Stimulated activated naive CD4-positive, alpha-beta T cell treated with Interleukin-2 at 50 U/mL for 16 hours (primary cell): Measurements from ENCODE around the gene HOXC11.

Source experiments
- DNase-seq: peaks from one replicate; lab custom pipeline; 2025; lab: John Stamatoyannopoulos, UW

The HOXC11 gene

GRCh38 chr12:53984901-53985691, 12.2 kb downstream of the HOXC11 start, which contains the start of gene HOXC10:
HOXC10 (plus strand) TSS chr12:53985146; CDS start chr12:53985260, 114 bp downstream.
- DNase-seq, result peak; percentile 66

- DNase-seq, result no peak
These were observed 12.7 kb downstream of the HOXC11 start for GRCh38 chr12:53985692-53985993.

DNA sequence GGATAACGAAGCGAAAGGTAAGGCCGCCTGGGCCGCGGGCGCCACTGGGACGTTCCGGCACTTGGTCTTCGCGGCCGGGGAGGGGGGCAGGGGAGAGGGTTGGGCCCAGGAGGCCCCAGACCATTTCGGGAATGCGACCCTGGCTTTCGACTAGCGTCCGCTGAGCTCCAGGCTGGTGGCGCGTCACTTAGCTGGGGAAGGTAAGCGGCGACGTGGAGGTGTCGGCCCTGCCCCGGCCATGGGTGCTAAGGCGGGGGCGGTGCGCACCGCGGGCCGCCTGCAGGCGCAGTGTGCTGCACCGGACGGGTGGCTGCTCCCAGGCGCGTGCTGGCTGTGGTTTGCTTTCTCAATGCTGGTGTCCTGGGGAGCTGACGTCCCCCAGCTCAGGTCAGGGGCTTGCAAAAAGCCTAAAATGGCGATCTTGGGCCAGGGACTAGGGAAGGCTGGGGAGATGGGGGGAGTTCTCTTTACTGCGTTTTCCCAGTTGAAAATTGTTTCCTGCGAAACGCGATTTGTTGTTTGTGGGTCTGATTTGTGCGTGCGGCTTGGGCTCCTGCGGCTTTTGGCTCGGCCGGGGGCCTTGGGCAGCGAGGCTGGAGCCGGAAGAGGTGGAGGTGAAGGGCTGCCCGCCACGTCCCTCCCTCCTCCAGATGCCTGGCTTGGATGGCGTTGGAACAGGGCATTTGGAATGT, 13.2 kb downstream of the HOXC11 start:
- DNase-seq, result no peak

- no peak for DNase-seq
These were observed 14.0 kb downstream of the HOXC11 start for GRCh38 chr12:53986686-53987483.

- no peak for DNase-seq
These were observed 14.9 kb downstream of the HOXC11 start for GRCh38 chr12:53987787-53988230.

GRCh38 chr12:53988541-53989226, 15.8 kb downstream of the HOXC11 start:
- no peak for DNase-seq

- DNase-seq, result peak; percentile 17
These were observed 16.5 kb downstream of the HOXC11 start for GRCh38 chr12:53989227-53990113.

- DNase-seq, result no peak
These were observed 17.6 kb downstream of the HOXC11 start for GRCh38 chr12:53990311-53991076.

DNA sequence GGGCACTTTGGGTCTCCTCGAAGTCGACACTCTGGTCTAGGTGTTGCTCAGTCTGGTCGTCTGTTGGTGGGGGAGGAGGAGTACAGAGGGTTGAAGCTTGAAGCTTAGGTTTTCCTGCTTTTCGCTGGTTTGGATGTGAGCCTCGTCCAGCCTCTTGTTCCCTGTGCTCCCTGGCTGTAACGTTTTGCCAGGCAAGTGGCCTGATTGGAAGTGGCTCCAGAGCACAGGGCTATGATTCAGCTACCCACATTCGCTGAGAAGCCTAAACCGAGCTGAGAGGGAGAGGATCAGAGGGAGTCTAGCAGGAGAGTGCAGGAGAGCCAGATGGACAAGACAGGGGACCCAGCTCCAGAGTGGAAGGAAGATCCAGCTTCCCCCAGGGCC, 18.1 kb downstream of the HOXC11 start:
- no peak for DNase-seq

DNA sequence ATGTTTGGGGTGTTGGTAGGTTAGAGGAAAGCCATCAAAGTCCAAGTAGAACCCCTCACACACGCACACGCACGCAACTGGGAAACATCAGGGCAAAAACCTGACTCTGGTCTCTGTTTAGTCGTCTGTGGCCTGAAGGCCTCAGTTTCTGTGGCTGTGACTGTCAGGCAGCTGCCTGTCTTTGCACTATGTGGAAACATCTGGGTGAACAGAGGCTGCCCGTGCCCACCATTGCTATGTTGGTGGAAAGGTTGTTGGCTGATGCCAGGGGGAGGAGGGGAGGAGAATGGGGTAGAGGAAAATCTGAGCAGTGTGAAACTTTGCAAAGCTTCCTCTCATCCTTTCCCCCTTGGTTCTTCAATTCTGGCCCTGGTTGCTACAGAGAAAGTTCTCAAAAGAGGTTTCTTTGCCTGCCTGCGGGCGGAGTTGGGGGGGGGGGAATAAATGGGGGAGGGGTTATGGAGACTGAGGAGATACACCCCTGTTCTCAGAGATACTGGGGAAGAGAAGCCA, 19.5 kb downstream of the HOXC11 start:
- DNase-seq, result no peak

GRCh38 chr12:53993162-53994008, 20.5 kb downstream of the HOXC11 start:
- DNase-seq, result no peak

GRCh38 chr12:53994009-53994263, 21.0 kb downstream of the HOXC11 start:
- DNase-seq, result no peak

- no peak for DNase-seq
These were observed 21.5 kb downstream of the HOXC11 start for GRCh38 chr12:53994264-53995001.

DNA sequence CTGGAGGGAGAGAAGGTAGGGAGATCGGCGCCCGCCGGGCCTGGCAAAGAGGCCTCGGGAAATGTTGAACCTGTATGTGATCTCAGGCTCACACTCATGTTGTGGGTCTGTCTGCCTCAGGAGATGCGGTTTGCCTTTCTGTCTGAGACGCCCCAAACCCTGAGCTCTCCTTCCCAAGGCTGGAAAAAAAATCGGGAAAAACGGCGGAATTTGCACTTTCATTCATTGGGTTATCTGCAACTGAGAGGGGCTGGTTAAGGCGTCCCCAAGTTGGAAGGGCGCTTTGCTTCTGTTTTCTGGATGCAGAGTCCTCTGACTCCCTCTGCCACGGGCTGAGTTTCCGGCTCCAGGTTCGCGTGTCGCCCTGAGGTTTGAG, 22.1 kb downstream of the HOXC11 start:
- DNase-seq, result no peak

DNA sequence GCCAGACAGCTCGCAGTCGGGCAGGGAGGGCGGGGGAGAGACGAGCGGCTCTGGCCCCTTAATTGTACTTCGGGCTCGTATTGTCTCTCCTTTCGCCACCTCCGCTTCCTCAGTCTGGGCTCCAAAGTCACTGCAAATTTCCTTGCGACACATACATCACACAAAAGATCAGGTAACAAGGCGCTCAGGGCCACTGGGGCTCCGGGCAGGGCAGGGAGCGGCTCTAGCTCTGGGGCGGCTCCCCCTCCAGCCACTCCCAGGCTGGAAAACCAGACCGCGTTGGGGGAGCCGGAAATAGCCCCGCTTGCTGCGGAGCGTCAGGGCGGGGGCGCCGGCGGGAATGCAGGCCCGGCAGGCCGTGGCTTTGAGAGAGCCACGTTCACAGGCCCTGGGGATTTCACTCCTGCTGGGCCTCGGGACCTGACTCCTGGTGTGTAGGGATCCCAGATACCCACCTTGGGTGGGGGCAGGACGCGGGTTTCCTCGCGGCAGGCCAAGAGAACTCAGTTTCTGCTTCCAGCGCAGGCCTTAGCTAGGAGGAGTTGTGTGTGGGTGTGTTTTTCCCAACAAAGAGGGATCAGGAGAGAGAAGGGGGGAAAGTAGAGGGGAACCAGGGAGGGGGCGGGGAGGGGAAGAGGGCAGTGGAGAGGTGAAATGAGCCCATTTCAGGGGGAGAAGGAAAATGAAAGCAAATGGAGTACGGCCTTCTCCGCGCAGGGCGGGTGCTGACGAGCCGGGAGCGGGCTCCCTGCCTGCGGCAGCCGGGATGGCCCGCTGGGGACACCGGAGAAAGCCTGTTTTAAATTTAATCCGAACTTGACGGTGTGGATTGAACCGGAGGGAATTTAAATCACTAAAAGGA, 22.7 kb downstream of the HOXC11 start:
- DNase-seq, result no peak

GRCh38 chr12:53996240-53997203, 23.6 kb downstream of the HOXC11 start:
- DNase-seq, result no peak
